ENCODE data around the gene LRRC56.

Gene LRRC56

GRCh38 chr11:490186-490929 is 47.0 kb upstream of the LRRC56 start:
- DNase-seq (ENCODE audit: low spot score): no peak
- TF ChIP-seq CTCF (IDR thresholded peaks at IDR 0.05; ENCODE audit: extremely low read depth, insufficient read depth, missing control alignments): no peak
- in situ Hi-C loops (cut with MboI; ENCODE audit: low pct_unique_long_range_greater_than_20kb, low sequenced_read_pairs, unreplicated experiment): no loop called here

GRCh38 chr11:490930-491260 is 46.4 kb upstream of the LRRC56 start:
- in situ Hi-C loops (cut with MboI; ENCODE audit: low pct_unique_long_range_greater_than_20kb, low sequenced_read_pairs, unreplicated experiment): no loop called here
- TF ChIP-seq CTCF (IDR thresholded peaks at IDR 0.05; ENCODE audit: extremely low read depth, insufficient read depth, missing control alignments): no peak
- no peak for DNase-seq (ENCODE audit: low spot score)

- in situ Hi-C loops (cut with MboI; ENCODE audit: low pct_unique_long_range_greater_than_20kb, low sequenced_read_pairs, unreplicated experiment): no loop called here
- TF ChIP-seq CTCF (IDR thresholded peaks at IDR 0.05; ENCODE audit: extremely low read depth, insufficient read depth, missing control alignments): no peak
Measured at GRCh38 chr11:491358-491757, 46.0 kb upstream of the LRRC56 start.

GRCh38 chr11:492427-493226 is 44.7 kb upstream of the LRRC56 start:
- TF ChIP-seq CTCF (IDR thresholded peaks at IDR 0.05; ENCODE audit: extremely low read depth, insufficient read depth, missing control alignments): no peak
- in situ Hi-C loops (cut with MboI; ENCODE audit: low pct_unique_long_range_greater_than_20kb, low sequenced_read_pairs, unreplicated experiment): no loop called here
- no peak for DNase-seq (ENCODE audit: low spot score)

More at GRCh38 chr11:491358-491757, 46.0 kb upstream of the LRRC56 start:
- DNase-seq (ENCODE audit: low spot score): no peak

- no peak for DNase-seq (ENCODE audit: low spot score)
- TF ChIP-seq CTCF (IDR thresholded peaks at IDR 0.05; ENCODE audit: extremely low read depth, insufficient read depth, missing control alignments): no peak
- in situ Hi-C loops (cut with MboI; ENCODE audit: low pct_unique_long_range_greater_than_20kb, low sequenced_read_pairs, unreplicated experiment): no loop called here
Measured at GRCh38 chr11:494761-495536, 42.4 kb upstream of the LRRC56 start.

GRCh38 chr11:495537-495931 is 41.8 kb upstream of the LRRC56 start:
- TF ChIP-seq CTCF (IDR thresholded peaks at IDR 0.05; ENCODE audit: extremely low read depth, insufficient read depth, missing control alignments): no peak
- in situ Hi-C loops (cut with MboI; ENCODE audit: low pct_unique_long_range_greater_than_20kb, low sequenced_read_pairs, unreplicated experiment): no loop called here

More at GRCh38 chr11:495537-495931, 41.8 kb upstream of the LRRC56 start:
- DNase-seq (ENCODE audit: low spot score): no peak
